WTC11 (cell line): ENCODE data around the gene NETO2.
"Not testable (repeated sequence)": the region's sequence is repeated elsewhere in the genome, so short reads cannot be mapped to it uniquely, and the experiment has no call there.

Source experiments
- GABPB1 ChIP-seq: sonication (generic); formaldehyde crosslinking; IDR thresholded peaks from 2 replicates; pipeline ENCODE4 v1.8.1; 2023; ENCODE audit warnings: mild to moderate bottlenecking, missing genetic modification reagents
- SMAD4 ChIP-seq: sonication (generic); formaldehyde crosslinking; IDR thresholded peaks from 2 replicates; pipeline ENCODE4 v1.8.0; 2022; ENCODE audit warnings: mild to moderate bottlenecking, missing genetic modification reagents
- TF ChIP-seq, protein P1 (sequence below): fragments of 200-600 bp; IDR thresholded peaks from 2 replicates; pipeline ENCODE4 v1.8.0; 2022; ENCODE audit warnings: antibody characterized with exemption
- TF ChIP-seq, protein P2 (sequence below): sonication (generic); formaldehyde crosslinking; IDR thresholded peaks from 2 replicates; pipeline ENCODE4 v1.8.1; 2022; ENCODE audit warnings: missing genetic modification reagents, borderline replicate concordance

GRCh38 chr16:47102921-47103320 is 40.8 kb downstream of the NETO2 start:
- TF ChIP-seq, protein P1, sequence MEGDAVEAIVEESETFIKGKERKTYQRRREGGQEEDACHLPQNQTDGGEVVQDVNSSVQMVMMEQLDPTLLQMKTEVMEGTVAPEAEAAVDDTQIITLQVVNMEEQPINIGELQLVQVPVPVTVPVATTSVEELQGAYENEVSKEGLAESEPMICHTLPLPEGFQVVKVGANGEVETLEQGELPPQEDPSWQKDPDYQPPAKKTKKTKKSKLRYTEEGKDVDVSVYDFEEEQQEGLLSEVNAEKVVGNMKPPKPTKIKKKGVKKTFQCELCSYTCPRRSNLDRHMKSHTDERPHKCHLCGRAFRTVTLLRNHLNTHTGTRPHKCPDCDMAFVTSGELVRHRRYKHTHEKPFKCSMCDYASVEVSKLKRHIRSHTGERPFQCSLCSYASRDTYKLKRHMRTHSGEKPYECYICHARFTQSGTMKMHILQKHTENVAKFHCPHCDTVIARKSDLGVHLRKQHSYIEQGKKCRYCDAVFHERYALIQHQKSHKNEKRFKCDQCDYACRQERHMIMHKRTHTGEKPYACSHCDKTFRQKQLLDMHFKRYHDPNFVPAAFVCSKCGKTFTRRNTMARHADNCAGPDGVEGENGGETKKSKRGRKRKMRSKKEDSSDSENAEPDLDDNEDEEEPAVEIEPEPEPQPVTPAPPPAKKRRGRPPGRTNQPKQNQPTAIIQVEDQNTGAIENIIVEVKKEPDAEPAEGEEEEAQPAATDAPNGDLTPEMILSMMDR = not testable (repeated sequence)
- not testable (repeated sequence) for TF ChIP-seq GABPB1; SMAD4 (CRISPR knock-in tag)
- TF ChIP-seq, protein P2, sequence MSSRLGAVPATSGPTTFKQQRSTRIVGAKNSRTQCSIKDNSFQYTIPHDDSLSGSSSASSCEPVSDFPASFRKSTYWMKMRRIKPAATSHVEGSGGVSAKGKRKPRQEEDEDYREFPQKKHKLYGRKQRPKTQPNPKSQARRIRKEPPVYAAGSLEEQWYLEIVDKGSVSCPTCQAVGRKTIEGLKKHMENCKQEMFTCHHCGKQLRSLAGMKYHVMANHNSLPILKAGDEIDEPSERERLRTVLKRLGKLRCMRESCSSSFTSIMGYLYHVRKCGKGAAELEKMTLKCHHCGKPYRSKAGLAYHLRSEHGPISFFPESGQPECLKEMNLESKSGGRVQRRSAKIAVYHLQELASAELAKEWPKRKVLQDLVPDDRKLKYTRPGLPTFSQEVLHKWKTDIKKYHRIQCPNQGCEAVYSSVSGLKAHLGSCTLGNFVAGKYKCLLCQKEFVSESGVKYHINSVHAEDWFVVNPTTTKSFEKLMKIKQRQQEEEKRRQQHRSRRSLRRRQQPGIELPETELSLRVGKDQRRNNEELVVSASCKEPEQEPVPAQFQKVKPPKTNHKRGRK (CRISPR knock-in tag) = not testable (repeated sequence)
